WTC11 (cell line): ENCODE data around the gene BACE2.

Experiments used
- ETV6 ChIP-seq: sonication (generic); formaldehyde crosslinking; IDR thresholded peaks from 2 replicates; pipeline ENCODE4 v1.8.1; 2022; ENCODE audit warnings: mild to moderate bottlenecking, missing genetic modification reagents
- HMGA2 ChIP-seq: fragments of 250-450 bp; sonication (Bioruptor Pico); IDR thresholded peaks from 2 replicates; pipeline ENCODE4 v1.4.0; 2021; ENCODE audit warnings: mild to moderate bottlenecking, moderate library complexity
- NR2C2 ChIP-seq: sonication (generic); formaldehyde crosslinking; IDR thresholded peaks from 2 replicates; pipeline ENCODE4 v1.8.0; 2022; ENCODE audit warnings: mild to moderate bottlenecking, missing genetic modification reagents
- TEAD4 ChIP-seq: sonication (generic); formaldehyde crosslinking; IDR thresholded peaks from 2 replicates; pipeline ENCODE4 v1.8.0; 2022; ENCODE audit warnings: mild to moderate bottlenecking, missing genetic modification reagents
- ZBTB21 ChIP-seq: sonication (generic); formaldehyde crosslinking; IDR thresholded peaks from 2 replicates; pipeline ENCODE4 v1.8.1; 2023; ENCODE audit warnings: mild to moderate bottlenecking, missing genetic modification reagents, borderline replicate concordance
- ZNF232 ChIP-seq: sonication (generic); formaldehyde crosslinking; IDR thresholded peaks from 2 replicates; pipeline ENCODE4 v1.8.0; 2022; ENCODE audit warnings: mild to moderate bottlenecking, missing genetic modification reagents
- TF ChIP-seq, protein P1 (sequence below): sonication (generic); formaldehyde crosslinking; IDR thresholded peaks from 2 replicates; pipeline ENCODE4 v1.8.0; 2022; ENCODE audit warnings: mild to moderate bottlenecking, missing genetic modification reagents
- TF ChIP-seq, protein P2 (sequence below): fragments of 200-600 bp; IDR thresholded peaks from 2 replicates; pipeline ENCODE4 v1.8.0; 2022; ENCODE audit warnings: antibody characterized with exemption
- TF ChIP-seq, protein P3 (sequence below): sonication (generic); formaldehyde crosslinking; IDR thresholded peaks from 2 replicates; pipeline ENCODE4 v1.8.1; 2023; ENCODE audit warnings: mild to moderate bottlenecking, moderate library complexity, missing genetic modification reagents
- TF ChIP-seq, protein P4 (sequence below): sonication (generic); formaldehyde crosslinking; IDR thresholded peaks from 2 replicates; pipeline ENCODE4 v1.8.1; 2022; ENCODE audit warnings: mild to moderate bottlenecking, missing genetic modification reagents, moderate library complexity, borderline replicate concordance
- TF ChIP-seq, protein P5 (sequence below): sonication (generic); formaldehyde crosslinking; IDR thresholded peaks from 2 replicates; pipeline ENCODE4 v1.8.1; 2022; ENCODE audit warnings: mild to moderate bottlenecking, moderate library complexity, missing genetic modification reagents
- TF ChIP-seq, protein P6 (sequence below): sonication (generic); formaldehyde crosslinking; IDR thresholded peaks from 2 replicates; pipeline ENCODE4 v1.8.1; 2023; ENCODE audit warnings: mild to moderate bottlenecking, missing genetic modification reagents, moderate library complexity

DNA sequence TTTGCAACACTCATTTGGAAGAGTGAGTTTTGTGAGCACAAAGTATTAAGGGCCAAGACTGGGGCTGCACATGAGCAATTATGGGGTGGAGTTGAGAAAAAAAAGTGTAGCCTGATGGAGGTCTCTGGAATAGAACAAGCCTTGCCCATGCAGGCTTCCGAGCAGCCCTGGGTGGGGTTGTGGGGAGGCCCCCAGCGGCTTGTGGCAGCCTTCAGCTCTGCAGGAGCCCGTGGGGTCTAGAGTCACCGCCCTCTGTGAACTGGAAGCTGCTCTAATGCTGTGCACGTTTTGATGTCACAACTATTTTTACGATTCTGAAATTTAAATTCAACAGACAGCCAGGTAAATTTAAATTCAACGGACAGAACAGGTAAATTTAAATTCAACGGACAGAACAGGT, 58.9 kb downstream of the BACE2 start:
- TF ChIP-seq, protein P1, sequence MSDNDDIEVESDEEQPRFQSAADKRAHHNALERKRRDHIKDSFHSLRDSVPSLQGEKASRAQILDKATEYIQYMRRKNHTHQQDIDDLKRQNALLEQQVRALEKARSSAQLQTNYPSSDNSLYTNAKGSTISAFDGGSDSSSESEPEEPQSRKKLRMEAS (CRISPR knock-in tag), result no peak
- TF ChIP-seq, protein P2, sequence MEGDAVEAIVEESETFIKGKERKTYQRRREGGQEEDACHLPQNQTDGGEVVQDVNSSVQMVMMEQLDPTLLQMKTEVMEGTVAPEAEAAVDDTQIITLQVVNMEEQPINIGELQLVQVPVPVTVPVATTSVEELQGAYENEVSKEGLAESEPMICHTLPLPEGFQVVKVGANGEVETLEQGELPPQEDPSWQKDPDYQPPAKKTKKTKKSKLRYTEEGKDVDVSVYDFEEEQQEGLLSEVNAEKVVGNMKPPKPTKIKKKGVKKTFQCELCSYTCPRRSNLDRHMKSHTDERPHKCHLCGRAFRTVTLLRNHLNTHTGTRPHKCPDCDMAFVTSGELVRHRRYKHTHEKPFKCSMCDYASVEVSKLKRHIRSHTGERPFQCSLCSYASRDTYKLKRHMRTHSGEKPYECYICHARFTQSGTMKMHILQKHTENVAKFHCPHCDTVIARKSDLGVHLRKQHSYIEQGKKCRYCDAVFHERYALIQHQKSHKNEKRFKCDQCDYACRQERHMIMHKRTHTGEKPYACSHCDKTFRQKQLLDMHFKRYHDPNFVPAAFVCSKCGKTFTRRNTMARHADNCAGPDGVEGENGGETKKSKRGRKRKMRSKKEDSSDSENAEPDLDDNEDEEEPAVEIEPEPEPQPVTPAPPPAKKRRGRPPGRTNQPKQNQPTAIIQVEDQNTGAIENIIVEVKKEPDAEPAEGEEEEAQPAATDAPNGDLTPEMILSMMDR, result no peak
- TF ChIP-seq NR2C2, result no peak
- no peak for TF ChIP-seq ZNF232 (CRISPR knock-in tag)
- TF ChIP-seq TEAD4, result no peak
- TF ChIP-seq, protein P3, sequence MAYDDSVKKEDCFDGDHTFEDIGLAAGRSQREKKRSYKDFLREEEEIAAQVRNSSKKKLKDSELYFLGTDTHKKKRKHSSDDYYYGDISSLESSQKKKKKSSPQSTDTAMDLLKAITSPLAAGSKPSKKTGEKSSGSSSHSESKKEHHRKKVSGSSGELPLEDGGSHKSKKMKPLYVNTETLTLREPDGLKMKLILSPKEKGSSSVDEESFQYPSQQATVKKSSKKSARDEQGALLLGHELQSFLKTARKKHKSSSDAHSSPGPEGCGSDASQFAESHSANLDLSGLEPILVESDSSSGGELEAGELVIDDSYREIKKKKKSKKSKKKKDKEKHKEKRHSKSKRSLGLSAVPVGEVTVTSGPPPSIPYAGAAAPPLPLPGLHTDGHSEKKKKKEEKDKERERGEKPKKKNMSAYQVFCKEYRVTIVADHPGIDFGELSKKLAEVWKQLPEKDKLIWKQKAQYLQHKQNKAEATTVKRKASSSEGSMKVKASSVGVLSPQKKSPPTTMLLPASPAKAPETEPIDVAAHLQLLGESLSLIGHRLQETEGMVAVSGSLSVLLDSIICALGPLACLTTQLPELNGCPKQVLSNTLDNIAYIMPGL (CRISPR knock-in tag), result no peak
- no peak for TF ChIP-seq HMGA2
- no peak for TF ChIP-seq ZBTB21
- TF ChIP-seq, protein P4, sequence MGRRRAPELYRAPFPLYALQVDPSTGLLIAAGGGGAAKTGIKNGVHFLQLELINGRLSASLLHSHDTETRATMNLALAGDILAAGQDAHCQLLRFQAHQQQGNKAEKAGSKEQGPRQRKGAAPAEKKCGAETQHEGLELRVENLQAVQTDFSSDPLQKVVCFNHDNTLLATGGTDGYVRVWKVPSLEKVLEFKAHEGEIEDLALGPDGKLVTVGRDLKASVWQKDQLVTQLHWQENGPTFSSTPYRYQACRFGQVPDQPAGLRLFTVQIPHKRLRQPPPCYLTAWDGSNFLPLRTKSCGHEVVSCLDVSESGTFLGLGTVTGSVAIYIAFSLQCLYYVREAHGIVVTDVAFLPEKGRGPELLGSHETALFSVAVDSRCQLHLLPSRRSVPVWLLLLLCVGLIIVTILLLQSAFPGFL (CRISPR knock-in tag), result no peak
- TF ChIP-seq ETV6 (CRISPR knock-in tag), result no peak
- TF ChIP-seq, protein P5, sequence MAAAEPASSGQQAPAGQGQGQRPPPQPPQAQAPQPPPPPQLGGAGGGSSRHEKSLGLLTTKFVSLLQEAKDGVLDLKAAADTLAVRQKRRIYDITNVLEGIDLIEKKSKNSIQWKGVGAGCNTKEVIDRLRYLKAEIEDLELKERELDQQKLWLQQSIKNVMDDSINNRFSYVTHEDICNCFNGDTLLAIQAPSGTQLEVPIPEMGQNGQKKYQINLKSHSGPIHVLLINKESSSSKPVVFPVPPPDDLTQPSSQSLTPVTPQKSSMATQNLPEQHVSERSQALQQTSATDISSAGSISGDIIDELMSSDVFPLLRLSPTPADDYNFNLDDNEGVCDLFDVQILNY, result no peak
- TF ChIP-seq, protein P6, sequence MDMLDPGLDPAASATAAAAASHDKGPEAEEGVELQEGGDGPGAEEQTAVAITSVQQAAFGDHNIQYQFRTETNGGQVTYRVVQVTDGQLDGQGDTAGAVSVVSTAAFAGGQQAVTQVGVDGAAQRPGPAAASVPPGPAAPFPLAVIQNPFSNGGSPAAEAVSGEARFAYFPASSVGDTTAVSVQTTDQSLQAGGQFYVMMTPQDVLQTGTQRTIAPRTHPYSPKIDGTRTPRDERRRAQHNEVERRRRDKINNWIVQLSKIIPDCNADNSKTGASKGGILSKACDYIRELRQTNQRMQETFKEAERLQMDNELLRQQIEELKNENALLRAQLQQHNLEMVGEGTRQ (CRISPR knock-in tag), result no peak
